NOMO-1 treated with DMSO at 0.1 percent for 48 hours (cell line): Measurements from ENCODE around the gene EPN1.

ENCODE experiments used
- DNase-seq: peaks from one replicate; lab custom pipeline; 2025; ENCODE audit not compliant: unreplicated experiment; lab: John Stamatoyannopoulos, UW

The EPN1 gene

GRCh38 chr19:55678121-55678671 is 3.2 kb downstream of the EPN1 start:
- peak; percentile 96 for DNase-seq

GRCh38 chr19:55679343-55680257 is 4.6 kb downstream of the EPN1 start:
- DNase-seq: no peak

- no peak for DNase-seq
Measured at GRCh38 chr19:55680339-55681130, 5.5 kb downstream of the EPN1 start.

- no peak for DNase-seq
Measured at GRCh38 chr19:55681131-55682092, 6.4 kb downstream of the EPN1 start.

GRCh38 chr19:55683449-55684261 is 8.6 kb downstream of the EPN1 start:
- no peak for DNase-seq

- no peak for DNase-seq
Measured at GRCh38 chr19:55684946-55685681, 10.1 kb downstream of the EPN1 start.

GRCh38 chr19:55685776-55686175 is 10.8 kb downstream of the EPN1 start:
- no peak for DNase-seq

GRCh38 chr19:55686311-55687050 is 11.5 kb downstream of the EPN1 start:
- no peak for DNase-seq

- DNase-seq: no peak
Measured at GRCh38 chr19:55687281-55688201, 12.5 kb downstream of the EPN1 start.

GRCh38 chr19:55688422-55689218 is 13.6 kb downstream of the EPN1 start:
- DNase-seq: no peak

- DNase-seq: no peak
Measured at GRCh38 chr19:55689411-55690108, 14.5 kb downstream of the EPN1 start.

GRCh38 chr19:55690109-55690768 is 15.2 kb downstream of the EPN1 start:
- DNase-seq: no peak

- DNase-seq: no peak
Measured at GRCh38 chr19:55690769-55691545, 15.9 kb downstream of the EPN1 start.
